Muscle of back (tissue), 13 donors: ENCODE results near the gene EIF2A. TPM values are rescaled to one million over a fixed set of nuclear protein-coding genes. Genes with fewer than 3 reads are reported as not detected.
A peak's percentile ranks its signal among the peaks of the same experiment; 100 is the strongest.
"Not testable (repeated sequence)": the region's sequence is repeated elsewhere in the genome, so short reads cannot be mapped to it uniquely, and the experiment has no call there.

ENCODE experiments used
- DNase-seq, 3 donors: peaks; one replicate each; pipeline versions ENCODE4 v3.0.0 to v3.0.0-alpha.2; 2013
- long read RNA-seq, 9 donors: transcript quantifications; one replicate each; lab custom pipeline, GENCODE V29; 2026
- polyA plus RNA-seq, 10 donors: library from polyadenylated mRNA; unstranded; fragments of 120-200 nt; gene quantifications; one replicate each; pipeline ENCODE4 v1.2.1, GENCODE V29; 2013; ENCODE audit not compliant: insufficient read length in 10 of 10

The EIF2A gene
- 100 to 1,000 TPM; 129 to 198 (median 151) TPM for polyA plus RNA-seq
- long read RNA-seq, donor 1, transcript EIF2A-203 (14 exons, 2,198 nt), result major isoform, 15 of 36 reads
- long read RNA-seq, donor 1, partial matches to known transcripts, result 18 of 36 reads
- long read RNA-seq, donor 1, other reads (novel, unspliced or antisense), result 0 of 36 reads
- long read RNA-seq, donor 2, transcript EIF2A-203 (14 exons, 2,198 nt), result major isoform, 10 of 18 reads
- long read RNA-seq, donor 2, partial matches to known transcripts, result 5 of 18 reads
- long read RNA-seq, donor 2, other reads (novel, unspliced or antisense), result 0 of 18 reads
- long read RNA-seq, donor 3, result 0 reads
- long read RNA-seq, donor 4, transcript EIF2A-203 (14 exons, 2,198 nt), result major isoform, 8 of 18 reads
- long read RNA-seq, donor 4, partial matches to known transcripts, result 5 of 18 reads
- long read RNA-seq, donor 4, other reads (novel, unspliced or antisense), result 0 of 18 reads
- long read RNA-seq, donor 5, transcript EIF2A-203 (14 exons, 2,198 nt), result major isoform, 13 of 39 reads
- long read RNA-seq, donor 5, transcript EIF2A-210 (6 exons, 1,010 nt), result minor isoform, 6 of 39 reads
- long read RNA-seq, donor 5, partial matches to known transcripts, result 11 of 39 reads
- long read RNA-seq, donor 5, other reads (novel, unspliced or antisense), result 5 of 39 reads
- long read RNA-seq, donor 6, transcript EIF2A-203 (14 exons, 2,198 nt), result major isoform, 12 of 37 reads
- long read RNA-seq, donor 6, transcript EIF2A-210 (6 exons, 1,010 nt), result minor isoform, 6 of 37 reads
- long read RNA-seq, donor 6, partial matches to known transcripts, result 11 of 37 reads
- long read RNA-seq, donor 6, other reads (novel, unspliced or antisense), result 6 of 37 reads
- long read RNA-seq, donor 7, transcript EIF2A-203 (14 exons, 2,198 nt), result major isoform, 5 of 9 reads
- long read RNA-seq, donor 7, partial matches to known transcripts, result 0 of 9 reads
- long read RNA-seq, donor 7, other reads (novel, unspliced or antisense), result 0 of 9 reads
- long read RNA-seq, donor 8, transcript EIF2A-203 (14 exons, 2,198 nt), result major isoform, 7 of 16 reads
- long read RNA-seq, donor 8, partial matches to known transcripts, result 8 of 16 reads
- long read RNA-seq, donor 8, other reads (novel, unspliced or antisense), result 0 of 16 reads
- long read RNA-seq, donor 9, partial matches to known transcripts, result 0 of 3 reads
- long read RNA-seq, donor 9, other reads (novel, unspliced or antisense), result 0 of 3 reads

DNA sequence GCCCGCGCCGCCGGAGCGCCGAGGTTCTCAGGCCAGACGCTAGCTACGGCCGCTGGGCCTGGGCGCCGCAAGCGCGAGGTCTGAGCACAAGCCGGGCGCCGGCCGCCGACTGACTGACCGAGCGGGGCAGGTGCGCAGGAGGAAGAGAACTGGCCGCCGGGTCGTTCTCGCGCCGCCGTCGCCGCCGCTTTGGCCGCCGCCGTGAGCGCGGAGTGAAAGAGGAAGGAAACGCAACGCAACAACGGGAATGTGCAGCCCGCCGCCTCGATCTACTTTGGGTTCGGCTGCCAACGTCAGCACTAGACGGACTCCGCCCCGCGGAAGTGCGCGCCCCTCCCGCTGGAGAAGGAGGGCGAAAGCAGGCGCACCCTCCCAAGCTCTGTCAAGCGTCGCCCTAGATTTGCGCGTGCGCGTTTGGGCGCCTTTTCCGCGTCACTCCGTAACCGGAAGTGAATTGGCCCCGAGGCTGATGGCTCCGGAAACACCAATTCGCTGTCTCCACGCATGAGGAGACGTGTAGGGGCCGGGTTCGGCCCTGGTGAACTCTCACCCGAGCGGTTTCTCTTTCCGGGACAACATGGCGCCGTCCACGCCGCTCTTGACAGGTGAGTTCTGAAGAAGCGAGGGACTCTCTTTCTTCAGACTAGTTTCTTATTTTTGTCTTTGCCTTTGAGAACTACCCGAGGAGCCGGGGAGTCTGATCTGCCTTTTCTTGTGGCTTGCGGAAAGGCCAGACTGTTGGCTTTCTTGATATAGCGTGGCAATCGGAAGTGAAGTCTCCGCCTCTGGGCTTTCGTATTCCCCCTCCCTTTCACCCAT, at the start of gene EIF2A, which contains the start of gene SERP1:
TSS of gene EIF2A (plus strand) at position 562 of the 819 bp plus-strand sequence. CDS start at position 578, 16 bp downstream.
TSS of gene SERP1 (minus strand) at position 271 of the 819 bp plus-strand sequence. CDS start 361 bp downstream, outside the sequence.
- DNase-seq, result peak; percentile 100

DNA sequence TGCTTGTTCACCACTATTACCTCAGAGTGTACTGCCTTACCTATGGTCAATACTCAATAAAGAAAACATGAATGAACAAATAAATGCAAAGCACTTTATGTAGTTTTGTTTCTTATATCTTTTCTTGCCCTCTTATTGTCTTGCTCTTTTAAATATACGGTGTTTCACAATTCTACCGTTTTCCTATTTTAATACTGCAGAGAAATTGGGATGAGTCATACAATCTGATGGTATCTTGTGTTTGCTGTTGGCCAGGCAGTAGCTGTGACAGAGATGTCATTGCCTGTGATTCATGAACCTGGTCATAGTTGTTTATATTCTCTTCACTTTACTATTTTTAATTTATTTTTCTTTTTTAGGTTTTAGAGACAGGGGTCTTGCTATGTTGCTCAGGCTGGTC, 48.6 kb upstream of the EIF2A start:
- DNase-seq, result no peak

DNA sequence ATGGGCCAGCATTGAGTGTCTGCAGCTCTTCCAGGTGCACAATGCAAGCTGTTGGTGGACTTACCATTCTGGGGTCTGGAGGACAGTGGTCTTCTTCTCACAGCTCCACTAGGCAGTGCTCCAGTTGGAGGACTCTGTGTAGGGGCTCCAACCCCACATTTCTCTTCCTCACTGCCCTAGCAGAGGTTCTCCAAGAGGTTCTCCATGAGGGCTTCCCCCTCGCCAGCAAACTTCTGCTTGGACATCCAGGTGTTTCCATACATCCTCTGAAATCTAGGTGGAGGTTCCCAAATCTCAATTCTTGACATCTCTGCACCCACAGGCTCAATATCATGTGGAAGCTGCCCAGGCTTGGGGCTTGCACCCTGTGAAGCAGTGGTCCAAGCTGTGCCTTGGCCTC, 45.6 kb upstream of the EIF2A start:
- not testable (repeated sequence) for DNase-seq

DNA sequence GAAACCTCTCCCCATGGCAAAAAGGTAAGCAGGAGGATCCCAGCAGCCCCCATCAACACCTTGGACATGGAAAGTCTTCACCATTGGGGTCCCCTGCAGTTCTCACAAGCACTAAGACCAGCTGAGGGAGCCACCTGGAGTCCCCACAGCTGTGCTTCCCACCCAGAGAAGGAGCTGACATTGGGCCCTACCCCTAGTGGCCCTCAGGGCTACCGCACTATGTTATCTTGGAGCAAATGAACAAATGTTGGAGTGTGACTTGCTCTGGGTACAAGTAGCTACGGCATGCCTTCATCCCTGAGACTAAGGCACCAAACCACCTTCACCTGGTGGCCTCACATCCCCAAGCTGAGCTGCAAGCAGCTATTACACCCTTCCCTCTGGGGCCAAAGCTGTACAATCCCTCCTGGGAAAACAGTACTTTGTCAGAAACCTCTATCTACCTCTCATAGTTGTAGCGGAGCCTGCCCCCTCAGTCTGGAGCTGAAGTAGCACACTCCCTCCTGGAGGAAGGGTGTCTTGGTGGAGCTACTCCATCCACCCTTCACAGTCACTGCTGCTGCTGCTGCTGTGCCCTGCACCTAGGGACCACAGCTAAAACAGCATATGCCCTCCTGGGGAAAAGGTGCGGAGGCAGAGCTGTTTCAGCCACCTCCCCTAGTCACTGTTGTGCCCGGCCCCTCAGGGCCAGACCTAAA, 43.0 kb upstream of the EIF2A start:
- no peak for DNase-seq

DNA sequence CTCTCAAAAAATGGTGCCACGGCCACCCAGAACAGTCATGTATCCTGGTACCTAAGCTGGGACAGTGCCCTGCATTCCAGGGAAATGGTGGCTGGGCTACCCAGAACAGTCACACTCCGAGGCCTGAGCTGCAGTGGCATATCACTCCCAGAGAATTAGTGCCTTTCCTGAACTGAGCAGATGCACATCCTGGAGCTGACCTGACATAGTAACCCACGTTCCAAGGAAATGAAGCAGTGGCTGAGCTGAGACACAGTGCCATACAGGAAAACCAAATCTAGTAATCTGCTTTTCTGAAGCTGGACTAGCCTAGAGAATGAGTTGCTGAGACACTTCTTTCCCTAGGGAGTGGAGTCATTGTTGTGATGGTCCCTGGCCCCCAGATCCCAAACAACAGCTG, 42.1 kb upstream of the EIF2A start:
- no peak for DNase-seq

DNA sequence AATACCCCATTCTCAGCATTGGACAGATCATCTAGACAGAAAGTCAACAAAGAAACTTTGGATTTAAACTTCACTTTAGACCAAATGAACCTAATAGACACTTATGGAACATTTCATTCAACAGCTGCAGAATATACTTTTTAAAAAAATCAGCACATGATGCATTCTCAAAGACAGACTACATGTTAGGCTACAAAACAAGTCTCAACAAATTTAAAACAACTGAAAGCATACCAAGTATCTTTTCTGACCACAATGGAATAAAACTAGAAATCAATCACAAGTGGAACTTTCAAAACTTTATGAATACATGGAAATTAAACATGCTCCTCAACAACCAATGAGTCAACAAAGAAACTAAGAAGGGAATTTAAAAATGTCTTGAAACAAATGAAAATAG, 38.2 kb upstream of the EIF2A start:
- no peak for DNase-seq

DNA sequence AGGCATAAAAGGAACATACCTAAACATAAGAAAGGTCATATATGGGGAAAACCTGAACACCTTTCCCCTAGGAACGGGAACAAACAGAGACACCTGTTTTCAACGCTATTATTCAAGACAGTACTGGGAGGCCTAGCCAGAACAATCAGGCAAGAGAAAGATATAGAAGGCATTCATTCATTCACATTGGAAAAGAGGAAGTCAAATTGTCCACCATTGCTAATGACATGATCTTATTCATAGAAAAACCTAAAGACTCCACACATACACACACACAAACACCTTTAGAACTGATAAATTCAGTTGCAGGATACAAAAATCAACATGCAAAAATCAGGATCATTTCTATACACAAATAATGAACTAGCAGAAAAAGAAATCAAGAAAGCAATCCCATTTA, 36.8 kb upstream of the EIF2A start:
- no peak for DNase-seq

DNA sequence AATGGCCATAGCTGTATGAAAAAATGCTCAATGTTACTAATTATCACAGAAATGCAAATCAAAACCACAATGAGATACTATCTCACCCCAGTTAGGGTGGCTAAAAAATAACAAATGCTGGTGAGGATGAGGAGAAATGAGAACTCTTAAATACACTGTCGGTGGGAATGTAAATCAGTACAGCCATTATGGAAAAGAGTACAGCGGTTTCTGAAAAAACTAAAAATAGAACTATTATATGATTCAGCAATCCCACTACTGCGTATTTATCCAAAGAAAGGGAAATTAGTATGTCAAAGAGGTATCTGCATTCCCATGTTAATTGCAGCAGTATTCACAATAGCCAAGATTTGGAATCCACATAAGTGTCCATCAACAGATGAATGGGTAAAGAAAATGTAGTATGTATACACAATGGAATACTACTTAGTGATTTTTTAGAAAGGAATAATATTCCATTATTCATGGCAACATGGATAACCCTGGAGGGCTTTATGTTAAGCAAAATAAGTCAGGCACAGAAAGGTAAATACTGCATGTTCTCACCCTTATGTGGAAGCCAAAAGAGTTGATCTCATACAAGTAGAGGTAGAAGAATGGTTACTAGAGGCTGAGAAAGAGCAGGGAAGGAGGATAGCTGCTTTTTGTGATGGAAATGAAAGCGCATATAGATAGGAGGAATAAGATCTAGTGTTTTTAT, 35.3 kb upstream of the EIF2A start:
- no peak for DNase-seq

DNA sequence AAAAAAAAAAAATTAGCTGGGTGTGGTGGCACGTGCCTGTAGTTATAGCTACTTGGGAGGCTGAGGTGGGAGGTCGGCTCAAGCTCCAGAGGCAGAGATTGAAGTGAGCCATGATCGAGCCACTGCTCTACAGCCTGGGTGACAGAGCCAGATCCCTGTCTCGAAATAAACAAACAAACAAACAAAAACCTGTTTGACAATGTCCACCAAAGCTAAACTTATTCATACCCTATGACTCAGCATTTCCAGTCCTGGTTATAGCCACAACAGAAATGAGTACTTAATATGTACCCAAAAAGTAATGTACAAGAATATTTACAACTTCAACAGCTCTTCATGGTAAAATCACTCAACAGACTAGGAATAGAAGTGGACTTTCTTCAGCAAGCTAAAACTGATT, 31.4 kb upstream of the EIF2A start:
- no peak for DNase-seq

DNA sequence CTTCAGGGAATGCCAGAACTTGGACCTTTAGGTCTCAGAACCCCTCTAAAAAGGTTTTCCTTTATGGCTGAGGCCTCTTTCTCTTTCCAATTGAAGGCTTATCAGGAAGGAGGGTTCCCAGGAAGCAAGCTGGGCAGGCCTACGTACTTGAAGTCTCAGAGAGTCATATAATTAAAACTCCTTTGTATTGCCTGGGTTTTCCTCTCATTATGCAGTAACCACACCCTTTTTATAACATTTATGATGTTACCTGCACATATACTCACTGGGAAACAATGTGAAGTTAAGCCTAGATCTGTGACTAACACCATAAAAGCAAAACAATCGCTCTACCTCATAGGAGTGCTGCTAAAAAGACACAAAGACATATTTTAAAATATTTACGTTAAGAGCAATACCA, 27.6 kb upstream of the EIF2A start:
- no peak for DNase-seq

DNA sequence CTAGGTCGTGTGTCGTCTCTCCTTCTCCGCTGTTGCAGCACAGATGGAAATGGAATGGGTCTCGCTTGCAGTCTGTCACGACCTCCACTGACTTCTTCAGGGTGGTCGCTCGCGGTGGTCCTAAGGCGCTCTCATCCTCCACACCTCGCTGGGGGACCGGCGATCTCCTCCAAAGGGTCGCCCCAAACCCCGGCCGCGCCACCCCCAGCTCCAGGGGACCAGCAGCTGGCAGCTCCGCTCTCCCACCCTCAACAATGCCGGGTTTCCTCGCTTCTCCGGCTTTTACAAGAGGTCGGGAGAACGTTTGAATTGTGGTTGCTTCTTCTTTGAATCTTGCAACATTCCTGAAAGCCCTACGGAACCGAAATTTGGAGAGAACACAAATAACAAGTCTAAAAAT, 26.2 kb upstream of the EIF2A start:
- no peak for DNase-seq

DNA sequence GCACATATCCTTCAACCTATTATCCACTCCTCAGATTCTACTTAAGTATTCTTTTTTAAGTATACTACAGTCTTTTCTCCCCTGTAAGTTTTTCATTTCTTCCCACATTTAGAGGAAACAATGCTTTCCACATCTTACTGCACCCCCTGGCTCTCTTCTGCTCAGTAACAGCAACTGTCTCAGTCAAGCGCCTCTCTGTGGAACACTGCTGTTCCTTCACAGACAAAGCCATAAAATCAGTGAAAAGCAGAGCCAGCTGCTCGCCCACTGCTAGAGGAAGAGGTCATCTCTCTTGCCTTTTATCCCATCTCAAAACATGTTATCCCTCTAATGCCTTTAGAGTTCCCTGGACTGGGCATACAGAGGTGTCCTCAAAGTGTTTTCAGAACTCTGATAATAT, 25.1 kb upstream of the EIF2A start:
- DNase-seq, result peak in 1 of 3 donors; percentile 24

DNA sequence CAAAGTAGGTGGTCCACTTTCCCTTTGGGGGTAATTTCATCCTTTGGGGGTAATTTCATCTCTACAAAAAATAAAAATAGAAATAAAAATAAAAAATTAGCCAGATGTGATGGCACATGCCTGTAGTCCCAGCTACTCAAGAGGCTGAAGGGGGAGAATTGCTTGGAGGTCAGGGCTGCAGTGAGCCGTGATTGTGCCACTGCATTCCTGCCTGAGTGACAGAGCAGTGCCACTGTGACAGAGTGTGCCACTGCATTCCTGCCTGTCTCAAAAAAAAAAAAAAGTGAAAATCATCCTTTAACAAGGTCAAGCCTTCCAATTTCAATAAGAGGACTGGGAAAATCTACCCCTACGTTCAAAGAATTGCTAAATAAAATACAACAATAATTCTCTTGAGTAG, 23.0 kb upstream of the EIF2A start:
- no peak for DNase-seq

DNA sequence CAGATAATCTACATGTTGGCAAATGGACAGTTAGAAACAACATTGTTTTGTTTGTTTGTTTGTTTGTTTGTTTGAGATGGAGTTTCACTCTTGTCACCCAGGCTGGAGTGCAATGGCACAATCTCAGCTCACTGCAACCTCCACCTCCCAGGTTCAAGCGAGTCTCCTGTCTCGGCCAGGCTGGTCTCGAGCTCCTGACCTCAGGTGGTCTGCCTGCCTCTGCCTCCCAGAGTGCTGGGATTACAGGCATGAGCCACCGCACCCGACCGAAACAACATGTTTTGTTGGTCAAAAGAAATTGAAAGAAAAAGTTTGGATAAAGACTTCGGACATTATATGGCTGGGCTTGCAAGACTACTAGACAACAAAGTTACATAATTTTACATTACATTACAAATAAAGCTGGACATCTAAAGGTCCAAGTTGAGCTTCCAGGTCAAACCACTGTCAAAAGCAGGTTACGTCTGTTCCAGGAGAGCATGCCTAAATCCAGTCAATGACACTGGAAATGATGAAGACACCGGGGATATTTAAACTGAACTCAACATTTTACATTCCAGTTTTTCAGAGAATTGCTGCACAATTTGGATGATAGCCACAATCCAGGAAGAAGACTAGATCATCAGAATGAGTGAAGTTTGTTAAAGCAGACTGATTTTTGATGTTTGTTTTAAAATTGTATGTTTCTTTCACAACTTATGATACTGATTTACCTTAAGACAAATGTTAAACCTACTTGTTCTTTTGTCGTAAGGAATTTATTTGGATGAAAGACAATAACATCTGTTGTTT, 18.9 kb upstream of the EIF2A start:
- DNase-seq, result peak in 1 of 3 donors; percentile 52

DNA sequence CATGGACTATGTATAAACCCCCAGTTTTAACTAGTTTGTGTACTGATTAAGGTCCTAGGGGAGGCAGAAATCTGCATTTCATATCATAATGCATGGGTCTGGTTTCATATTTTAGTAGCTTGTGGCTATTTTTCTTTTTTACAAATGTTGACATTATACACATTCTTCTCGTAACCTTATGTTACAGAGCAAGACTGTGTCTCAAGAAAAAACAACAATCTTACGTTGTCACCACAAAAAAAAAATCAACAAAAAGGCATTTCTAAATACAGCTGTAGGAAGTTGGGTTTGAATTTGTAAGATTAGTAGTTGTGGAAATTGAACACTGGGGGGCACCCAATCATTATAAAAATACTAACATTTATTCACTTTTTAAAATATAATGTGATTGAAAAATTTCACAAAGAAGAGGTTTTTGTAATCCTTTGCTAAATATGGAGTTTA, 18.2 kb upstream of the EIF2A start:
- peak in 2 of 3 donors; percentile 17 to 53 for DNase-seq

DNA sequence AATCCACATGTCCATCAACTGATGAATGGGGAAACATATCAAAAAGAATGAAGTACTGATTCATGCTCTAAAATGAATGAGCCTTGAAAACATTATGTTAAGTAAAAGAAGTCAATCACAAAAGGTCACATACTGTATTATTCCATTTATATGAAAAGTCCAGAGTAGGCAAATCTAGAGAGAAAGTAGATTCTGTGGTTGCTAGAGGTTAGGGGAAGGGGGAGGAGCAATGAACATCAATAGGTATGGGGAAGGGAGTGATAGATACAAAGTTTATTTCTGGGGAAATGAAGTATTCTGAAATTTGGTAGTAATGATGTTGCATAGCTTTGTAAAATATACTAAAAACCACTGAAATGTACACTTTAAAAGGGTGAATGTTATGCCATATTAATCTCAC, 14.8 kb upstream of the EIF2A start:
- no peak for DNase-seq

DNA sequence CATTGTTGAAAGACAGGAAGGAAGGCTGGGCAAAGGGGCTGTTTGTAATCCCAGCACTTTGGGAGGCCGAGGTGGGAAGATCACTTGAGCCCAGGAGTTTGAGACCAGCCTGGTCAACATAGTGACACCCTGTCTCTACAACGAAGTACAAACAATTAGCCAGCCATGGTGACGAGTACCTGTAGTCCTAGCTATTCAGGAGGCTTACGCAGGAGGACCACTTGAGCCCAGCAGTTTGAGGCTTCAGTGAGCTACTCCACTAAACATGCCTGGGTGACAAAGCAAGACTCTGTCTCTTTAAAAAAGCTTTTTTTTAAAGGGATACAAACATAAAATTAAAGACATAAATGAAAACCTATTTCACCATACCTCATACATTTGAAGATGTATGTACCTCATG, 11.4 kb upstream of the EIF2A start:
- no peak for DNase-seq

DNA sequence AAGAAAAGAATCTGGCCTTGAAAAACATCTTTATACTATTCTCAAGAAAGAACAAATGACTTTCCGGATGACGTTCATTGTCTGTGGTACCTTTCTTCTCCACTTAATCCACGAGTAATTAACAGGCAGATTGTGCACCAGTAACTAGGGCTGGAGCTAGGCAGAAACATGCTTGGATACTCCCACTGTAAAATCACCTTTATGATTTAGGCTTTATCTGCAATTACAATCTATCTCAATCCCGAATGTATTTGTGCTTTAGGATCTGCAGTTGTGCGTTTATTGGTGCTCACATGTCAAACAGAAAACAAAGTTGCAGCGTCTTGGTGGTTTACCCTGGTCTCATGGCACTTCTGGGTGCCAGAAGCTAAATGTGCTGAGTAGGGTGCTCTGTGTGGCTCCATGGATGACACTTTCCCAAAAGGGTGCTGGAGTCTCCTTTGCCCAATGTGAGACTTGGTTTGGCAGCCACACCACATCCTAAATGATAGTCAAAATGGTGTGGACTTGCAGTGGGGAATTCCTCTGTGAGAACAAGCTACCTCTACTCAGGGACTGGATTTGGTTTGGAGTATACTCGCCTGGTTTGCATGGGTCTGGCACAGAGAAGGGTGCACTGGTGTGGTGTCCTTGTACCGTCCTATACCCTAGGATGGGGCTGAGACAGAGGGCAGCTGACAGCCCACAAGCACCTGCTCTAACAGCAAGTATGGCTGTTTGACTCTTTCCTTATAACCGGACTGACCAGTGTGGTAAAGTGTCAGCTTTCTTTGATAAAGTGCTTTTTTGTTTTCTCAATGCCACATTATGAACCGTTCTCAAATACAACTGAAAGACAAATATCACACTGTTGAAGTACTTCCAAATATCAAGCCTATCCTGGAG, 8.0 kb upstream of the EIF2A start:
- no peak for DNase-seq
